Lung (tissue), 12 donors: ENCODE results near the gene TRIB2. TPM values are rescaled to one million over a fixed set of nuclear protein-coding genes. Genes with fewer than 3 reads are reported as not detected.

Experiments
- ATAC-seq: fragments of 200-7000 bp; cut with Tn5 transposase; one replicate; pipeline ENCODE4 v1.9.1; 2020; ENCODE audit warnings: moderate number of reproducible peaks; ENCODE audit not compliant: insufficient read depth, low FRiP score
- DNase-seq, 3 donors: peaks; one replicate each; pipeline ENCODE4 v3.0.0-alpha.2; 2013 to 2017
- H3K27ac ChIP-seq, 2 donors: one replicate each; pipeline ENCODE4 v1.5.1; 2013; ENCODE audit warnings: mild to moderate bottlenecking in 2 of 2, moderate library complexity in 2 of 2, control low read depth in 1 of 2, inconsistent platforms in 1 of 2, low read depth in 1 of 2, low read length in 1 of 2
- H3K27me3 ChIP-seq, 3 donors: one replicate each; pipeline ENCODE4 v1.5.1; 2013; ENCODE audit warnings: low read length in 2 of 3; ENCODE audit not compliant: control insufficient read depth in 3 of 3, insufficient read depth in 3 of 3
- H3K36me3 ChIP-seq, 4 donors: one replicate each; pipeline ENCODE4 v1.5.1; 2013; ENCODE audit warnings: low read length in 4 of 4, mild to moderate bottlenecking in 1 of 4, moderate library complexity in 1 of 4; ENCODE audit not compliant: control insufficient read depth in 4 of 4, insufficient read depth in 4 of 4
- H3K4me1 ChIP-seq, 5 donors: one replicate each; pipeline ENCODE4 v1.5.1; 2013; ENCODE audit warnings: low read length in 5 of 5, mild to moderate bottlenecking in 2 of 5, moderate library complexity in 1 of 5; ENCODE audit not compliant: control insufficient read depth in 5 of 5, insufficient read depth in 5 of 5
- H3K4me3 ChIP-seq: one replicate; pipeline ENCODE4 v1.5.1; 2013; ENCODE audit warnings: mild to moderate bottlenecking, control low read depth, moderate library complexity
- H3K9ac ChIP-seq, 2 donors: one replicate each; pipeline ENCODE4 v1.5.1; 2013; ENCODE audit warnings: low read length in 2 of 2, control low read depth in 1 of 2; ENCODE audit not compliant: insufficient read depth in 1 of 2
- H3K9me3 ChIP-seq, 4 donors: one replicate each; pipeline ENCODE4 v1.5.1; 2013; ENCODE audit warnings: low read length in 3 of 4, mild to moderate bottlenecking in 1 of 4, moderate library complexity in 1 of 4; ENCODE audit not compliant: control insufficient read depth in 4 of 4, insufficient read depth in 3 of 4
- CTCF ChIP-seq: IDR thresholded peaks from 2 replicates; pipeline ENCODE4 v1.5.1; 2012; ENCODE audit warnings: mild to moderate bottlenecking; ENCODE audit errors: control extremely low read depth, extremely low read depth
- WGBS, 2 donors: extraction: QIAGEN DNeasy Blood & Tissue Kit; methylation state at CpG; one replicate each; pipeline ENCODE4 v1.1.7; 2013; 5-methylcytosine and 5-hydroxymethylcytosine counted together
- polyA plus RNA-seq, 2 donors: library from polyadenylated mRNA; stranded (reverse); fragments of 200-250 nt; gene quantifications; one replicate each; pipeline ENCODE4 v1.2.1, GENCODE V29; 2013
- total RNA-seq, 2 donors: library from RNA; depleted of rRNA in 1 of 2; stranded (reverse); fragments of >200 nt in 1 of 2; gene quantifications; one replicate each; pipeline ENCODE4 v1.2.1, GENCODE V29; 2014 to 2021
- donor health status: control.
- donor health status: control.
- donor health status: Bipolar disorder and iron deficiency.
- donor health status: healthy.
- donor health status: DM: yes; HTN: yes; CAD: no.

The TRIB2 gene
- total and polyA plus RNA-seq, 4 donors, result 21.3 to 83.6 (median 38.5) TPM

- Histone ChIP-seq H3K27me3 (no peaks in the 10 kb centered on the region), H3K27ac (peak overlapping the region in 1 of 2 donors; percentile 32), H3K4me3 (no peak overlapping the region), H3K4me1 (peaks cover 0 to 37% (median 6%) of the 10 kb centered on the region in 5 donors), H3K9ac (no peak overlapping the region), H3K9me3 (no peaks in the 10 kb centered on the region), H3K36me3 (peaks cover 7 to 43% (median 35%) of the 10 kb centered on the region in 4 donors)
- ATAC-seq (no peak), DNase-seq (no peak)
- WGBS, 2 donors, result 44 to 56% methylated on average over 9 of the region's 9 CpGs
- TF ChIP-seq CTCF, result no peak
Observed at GRCh38 chr2:12728221-12728777, 11.6 kb downstream of the TRIB2 start.

DNA sequence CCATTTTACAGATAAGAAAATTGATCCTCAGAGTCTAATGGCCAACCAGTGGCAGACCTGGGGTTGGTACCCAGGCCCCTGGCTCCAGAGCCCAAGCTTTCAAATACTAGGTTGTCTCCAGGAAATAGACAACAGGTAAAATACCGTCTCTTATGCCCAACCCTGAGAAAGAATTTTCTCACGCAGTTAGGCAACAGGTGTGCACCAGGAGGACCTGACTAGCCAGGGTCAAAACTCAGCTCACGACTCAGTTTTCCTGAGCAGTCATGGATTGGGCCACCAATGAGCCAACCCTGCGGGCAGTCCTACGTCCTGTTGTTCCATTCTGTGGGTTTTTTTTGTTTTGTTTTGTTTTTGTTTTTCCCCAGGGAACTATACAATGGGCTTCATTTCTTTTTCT lies 13.5 kb downstream of the TRIB2 start:
- Histone ChIP-seq H3K4me1 (peaks cover 0 to 46% (median 6%) of the 10 kb centered on the region in 5 donors), H3K9ac (no peak overlapping the region), H3K9me3 (no peaks in the 10 kb centered on the region), H3K36me3 (peaks cover 3 to 30% (median 26%) of the 10 kb centered on the region in 4 donors), H3K27ac (no peak overlapping the region), H3K4me3 (no peak overlapping the region), H3K27me3 (no peaks in the 10 kb centered on the region)
- DNase-seq, result no peak
- WGBS, 2 donors, result 86 to 90% methylated on average over 5 of the region's 5 CpGs
- ATAC-seq, result no peak
- no peak for TF ChIP-seq CTCF

GRCh38 chr2:12731701-12732280 lies 15.1 kb downstream of the TRIB2 start:
- H3K27ac ChIP-seq, result peak overlapping the region; percentile 4 to 29
- DNase-seq (no peak), ATAC-seq (no peak)
- no peak for TF ChIP-seq CTCF
- H3K36me3 ChIP-seq, result peaks cover 0 to 31% (median 28%) of the 10 kb centered on the region in 4 donors
- 84 to 89% methylated on average over 16 of the region's 16 CpGs for WGBS, 2 donors
- no peaks in the 10 kb centered on the region for H3K27me3 ChIP-seq
- peaks cover 0 to 50% (median 0%) of the 10 kb centered on the region in 5 donors for H3K4me1 ChIP-seq
- H3K9ac ChIP-seq, result no peak overlapping the region
- no peaks in the 10 kb centered on the region for H3K9me3 ChIP-seq
- H3K4me3 ChIP-seq, result no peak overlapping the region
